Left lung (tissue), 14 donors: ENCODE data around the gene TIAM1. TPM values are rescaled to one million over a fixed set of nuclear protein-coding genes. Genes with fewer than 3 reads are reported as not detected.

Experiments used
- ATAC-seq: fragments of 200-7000 bp; cut with Tn5 transposase; one replicate; pipeline ENCODE4 v1.9.1; 2020; ENCODE audit warnings: moderate library complexity
- DNase-seq, 4 donors: peaks; one replicate each; pipeline ENCODE4 v3.0.0-alpha.2; 2013 to 2020
- H3K27ac ChIP-seq, 2 donors: fragments of 200-600 bp; sonication (generic) in 1 of 2; one replicate each; pipeline versions ENCODE4 v1.5.0 to v1.8.0; 2020 to 2021
- H3K27me3 ChIP-seq, 2 donors: fragments of 200-600 bp; sonication (generic) in 1 of 2; one replicate each; pipeline versions ENCODE4 v1.5.0 to v1.8.0; 2020 to 2021
- H3K36me3 ChIP-seq, 2 donors: fragments of 200-600 bp; sonication (generic) in 1 of 2; one replicate each; pipeline versions ENCODE4 v1.5.0 to v1.8.0; 2020 to 2021
- H3K4me1 ChIP-seq, 2 donors: fragments of 200-600 bp; one replicate each; pipeline ENCODE4 v1.8.0; 2021
- H3K4me3 ChIP-seq, 2 donors: fragments of 200-600 bp; sonication (generic) in 1 of 2; one replicate each; pipeline versions ENCODE4 v1.5.0 to v1.8.0; 2020 to 2021; ENCODE audit warnings: mild to moderate bottlenecking in 1 of 2
- H3K9me3 ChIP-seq, 2 donors: fragments of 200-600 bp; sonication (generic) in 1 of 2; one replicate each; pipeline versions ENCODE4 v1.5.0 to v1.8.0; 2020 to 2021
- intact Hi-C, 2 donors: fragments of 100-400 bp; cut with DNase I; formaldehyde crosslinking; loops; one replicate each; pipeline versions ENCODE4 v1.11.2 to v1.14.2; 2022
- long read RNA-seq, 12 donors: library from polyadenylated mRNA in 2 of 12; unstranded in 2 of 12; transcript quantifications; one replicate each; pipeline ENCODE4 v2.0.0 and lab custom pipeline, GENCODE V29; 2019 to 2026
- polyA plus RNA-seq, 6 donors: library from polyadenylated mRNA; unstranded; fragments of 120-200 nt; gene quantifications; one replicate each; pipeline ENCODE4 v1.2.1, GENCODE V29; 2013; ENCODE audit not compliant: insufficient read length in 6 of 6
- total RNA-seq, 2 donors: library from RNA; stranded (reverse); fragmentation: NEBNext Ultra II Directional; extraction: Animal tissue kit (Norgen Biotek cat#: 25700); gene quantifications; one replicate each; pipeline ENCODE4 v1.2.1, GENCODE V29; 2021
- TF ChIP-seq, protein P1 (sequence below), 2 donors: fragments of 200-600 bp; sonication (generic) in 1 of 2; IDR thresholded peaks; one replicate each; pipeline versions ENCODE4 v1.5.0 to v1.8.0; 2021; ENCODE audit warnings: antibody characterized with exemption in 2 of 2
- donor health status: DM: no; HTN: yes; CAD: no.
- donor health status: DM: no; HTN: no; CAD: no.

Gene TIAM1
- total RNA-seq (10 to 100 TPM in 1 of 2 donors, 1 to 10 TPM in 1; 9.7 to 12.5 TPM), polyA plus RNA-seq (10 to 100 TPM; 43.9 to 65.5 (median 50.6) TPM)
- long read RNA-seq, donor 1, full-length matches to known transcripts = 4 of 4 reads
- long read RNA-seq, donor 1, partial matches to known transcripts = 0 of 4 reads
- long read RNA-seq, donor 1, other reads (novel, unspliced or antisense) = 0 of 4 reads
- long read RNA-seq, donor 2, partial matches to known transcripts = 906 of 967 reads
- long read RNA-seq, donor 2, other reads (novel, unspliced or antisense) = 59 of 967 reads
- long read RNA-seq, donor 3, full-length matches to known transcripts = 4 of 16 reads
- long read RNA-seq, donor 3, partial matches to known transcripts = 12 of 16 reads
- long read RNA-seq, donor 3, other reads (novel, unspliced or antisense) = 0 of 16 reads
- long read RNA-seq, donor 4, partial matches to known transcripts = 0 of 2 reads
- long read RNA-seq, donor 4, other reads (novel, unspliced or antisense) = 2 of 2 reads
- long read RNA-seq, donor 5, full-length matches to known transcripts = 3 of 9 reads
- long read RNA-seq, donor 5, partial matches to known transcripts = 6 of 9 reads
- long read RNA-seq, donor 5, other reads (novel, unspliced or antisense) = 0 of 9 reads
- long read RNA-seq, donor 6 = 0 reads
- long read RNA-seq, donor 7, full-length matches to known transcripts = 1 of 9 reads
- long read RNA-seq, donor 7, partial matches to known transcripts = 8 of 9 reads
- long read RNA-seq, donor 7, other reads (novel, unspliced or antisense) = 0 of 9 reads
- long read RNA-seq, donor 8, partial matches to known transcripts = 0 of 2 reads
- long read RNA-seq, donor 8, other reads (novel, unspliced or antisense) = 0 of 2 reads
- long read RNA-seq, donor 9 = 0 reads
- long read RNA-seq, donor 10, partial matches to known transcripts = 0 of 1 reads
- long read RNA-seq, donor 10, other reads (novel, unspliced or antisense) = 1 of 1 reads
- long read RNA-seq, donor 11, full-length matches to known transcripts = 3 of 31 reads
- long read RNA-seq, donor 11, partial matches to known transcripts = 28 of 31 reads
- long read RNA-seq, donor 11, other reads (novel, unspliced or antisense) = 0 of 31 reads
- long read RNA-seq, donor 12, full-length matches to known transcripts = 1 of 6 reads
- long read RNA-seq, donor 12, partial matches to known transcripts = 5 of 6 reads
- long read RNA-seq, donor 12, other reads (novel, unspliced or antisense) = 0 of 6 reads

- DNase-seq = peak; percentile 59 to 84 (median 78)
- peaks cover 22 to 61% of the 10 kb centered on the region in 2 donors for H3K27me3 ChIP-seq
- H3K4me1 ChIP-seq = peaks cover 0 to 5% of the 10 kb centered on the region in 2 donors
- intact Hi-C loops = loop anchor here in 1 of 2 donors (10.0 kb wide), 1 partner anchor 231 kb away; no protein-coding TSS in a partner anchor
- TF ChIP-seq, protein P1, sequence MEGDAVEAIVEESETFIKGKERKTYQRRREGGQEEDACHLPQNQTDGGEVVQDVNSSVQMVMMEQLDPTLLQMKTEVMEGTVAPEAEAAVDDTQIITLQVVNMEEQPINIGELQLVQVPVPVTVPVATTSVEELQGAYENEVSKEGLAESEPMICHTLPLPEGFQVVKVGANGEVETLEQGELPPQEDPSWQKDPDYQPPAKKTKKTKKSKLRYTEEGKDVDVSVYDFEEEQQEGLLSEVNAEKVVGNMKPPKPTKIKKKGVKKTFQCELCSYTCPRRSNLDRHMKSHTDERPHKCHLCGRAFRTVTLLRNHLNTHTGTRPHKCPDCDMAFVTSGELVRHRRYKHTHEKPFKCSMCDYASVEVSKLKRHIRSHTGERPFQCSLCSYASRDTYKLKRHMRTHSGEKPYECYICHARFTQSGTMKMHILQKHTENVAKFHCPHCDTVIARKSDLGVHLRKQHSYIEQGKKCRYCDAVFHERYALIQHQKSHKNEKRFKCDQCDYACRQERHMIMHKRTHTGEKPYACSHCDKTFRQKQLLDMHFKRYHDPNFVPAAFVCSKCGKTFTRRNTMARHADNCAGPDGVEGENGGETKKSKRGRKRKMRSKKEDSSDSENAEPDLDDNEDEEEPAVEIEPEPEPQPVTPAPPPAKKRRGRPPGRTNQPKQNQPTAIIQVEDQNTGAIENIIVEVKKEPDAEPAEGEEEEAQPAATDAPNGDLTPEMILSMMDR (IDR thresholded peaks at IDR 0.05) = no peak
- no peaks in the 10 kb centered on the region for H3K36me3 ChIP-seq
- H3K4me3 ChIP-seq = peak within 1 kb of the TSS; percentile 34 to 37
- no peaks in the 10 kb centered on the region for H3K9me3 ChIP-seq
- peak; percentile 83 for ATAC-seq
- H3K27ac ChIP-seq = peak within 1 kb of the TSS in 1 of 2 donors; percentile 45
These were observed at the start of gene TIAM1 for GRCh38 chr21:31343680-31344480. TIAM1 (minus strand) TSS chr21:31344261; CDS start chr21:31266972, 77,289 bp downstream.

- no peak overlapping the region for H3K27ac ChIP-seq
- no peaks in the 10 kb centered on the region for H3K4me1 ChIP-seq
- no peaks in the 10 kb centered on the region for H3K27me3 ChIP-seq
- TF ChIP-seq, protein P1 (IDR thresholded peaks at IDR 0.05) = no peak
- H3K36me3 ChIP-seq = no peaks in the 10 kb centered on the region
- intact Hi-C loops = no loop called here
- no peak for DNase-seq
- H3K9me3 ChIP-seq = no peaks in the 10 kb centered on the region
- H3K4me3 ChIP-seq = no peak overlapping the region
- ATAC-seq = no peak
These were observed 43.6 kb upstream of the TIAM1 start for GRCh38 chr21:31387560-31388186.

- Histone ChIP-seq H3K27me3 (no peaks in the 10 kb centered on the region), H3K4me1 (no peaks in the 10 kb centered on the region), H3K4me3 (no peak overlapping the region), H3K36me3 (no peaks in the 10 kb centered on the region), H3K27ac (no peak overlapping the region), H3K9me3 (no peaks in the 10 kb centered on the region)
- intact Hi-C loops = no loop called here
- TF ChIP-seq, protein P1 (IDR thresholded peaks at IDR 0.05) = no peak
- ATAC-seq = no peak
- no peak for DNase-seq
These were observed 41.9 kb upstream of the TIAM1 start for GRCh38 chr21:31386006-31386405.

DNA sequence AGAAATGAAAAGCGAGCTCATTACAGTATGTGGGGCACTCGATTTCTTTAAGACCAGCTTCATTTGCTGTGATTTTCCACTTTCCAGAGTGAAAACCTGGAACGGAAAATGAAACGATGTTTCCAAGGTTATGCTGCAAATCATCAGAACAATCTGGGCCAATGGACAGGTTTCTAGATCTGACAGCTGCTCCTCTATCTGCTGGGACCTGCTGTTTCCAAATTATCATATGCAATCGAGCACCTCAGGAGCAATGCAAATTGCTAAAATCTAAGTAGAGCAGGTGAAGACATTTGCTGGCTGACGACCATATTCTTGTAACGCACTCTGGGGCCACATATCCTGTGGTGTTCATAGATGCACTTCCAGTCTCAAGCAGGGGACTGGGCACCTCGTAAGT is 39.7 kb upstream of the TIAM1 start:
- intact Hi-C loops = no loop called here
- Histone ChIP-seq H3K27ac (no peak overlapping the region), H3K9me3 (no peaks in the 10 kb centered on the region), H3K27me3 (no peaks in the 10 kb centered on the region), H3K36me3 (no peaks in the 10 kb centered on the region), H3K4me3 (no peak overlapping the region), H3K4me1 (no peaks in the 10 kb centered on the region)
- no peak for DNase-seq
- ATAC-seq = no peak
- TF ChIP-seq, protein P1 (IDR thresholded peaks at IDR 0.05) = no peak
